Activated T-helper 17 cell treated with anti-CD3 and anti-CD28 coated beads, Interleukin-2, amount 50 U/mL, for 72 hours (primary cell): ENCODE results near the gene NDUFB6. TPM values are rescaled to one million over a fixed set of nuclear protein-coding genes. Genes with fewer than 3 reads are reported as not detected.
"Not testable (repeated sequence)": the region's sequence is repeated elsewhere in the genome, so short reads cannot be mapped to it uniquely, and the experiment has no call there.

Source experiments
- ATAC-seq: fragments of 150-1000 bp; cut with Tn5 transposase; replicated peaks from 2 replicates; pipeline ENCODE4 v1.10.0; 2021; ENCODE audit warnings: mild to moderate bottlenecking, moderate library complexity
- H3K27ac Mint-ChIP-seq: one replicate; pipeline ENCODE4 v1.8.0; 2022; ENCODE audit warnings: mixed read lengths
- H3K27me3 Mint-ChIP-seq: one replicate; pipeline ENCODE4 v1.8.0; 2022; ENCODE audit warnings: mixed read lengths
- H3K36me3 Mint-ChIP-seq: one replicate; pipeline ENCODE4 v1.8.0; 2022; ENCODE audit warnings: low read depth, mild to moderate bottlenecking, mixed read lengths
- H3K4me1 Mint-ChIP-seq: one replicate; pipeline ENCODE4 v1.8.0; 2022; ENCODE audit warnings: mixed read lengths
- H3K4me3 Mint-ChIP-seq: one replicate; pipeline ENCODE4 v1.8.0; 2022; ENCODE audit warnings: mild to moderate bottlenecking, mixed read lengths
- H3K9me3 Mint-ChIP-seq: one replicate; pipeline ENCODE4 v1.8.0; 2022; ENCODE audit warnings: mixed read lengths
- total RNA-seq, 2 donors: library from RNA; stranded (reverse); gene quantifications; one replicate each; pipeline ENCODE4 v1.2.3, GENCODE V29; 2022

NDUFB6 gene
- total RNA-seq: 10 to 100 TPM; 39.7 to 50.5 TPM

GRCh38 chr9:32572900-32573523, at the start of gene NDUFB6:
TSS of gene NDUFB6 (minus strand) at chr9:32573159. CDS start at chr9:32573060, 99 bp downstream.
- H3K36me3 Mint-ChIP-seq: peaks cover 32% of the 10 kb centered on the region
- ATAC-seq: peak; percentile 89
- peak within 1 kb of the TSS; percentile 99 for H3K27ac Mint-ChIP-seq
- H3K9me3 Mint-ChIP-seq: no peaks in the 10 kb centered on the region
- peak within 1 kb of the TSS; percentile 100 for H3K4me3 Mint-ChIP-seq
- H3K27me3 Mint-ChIP-seq: no peaks in the 10 kb centered on the region
- peaks cover 14% of the 10 kb centered on the region for H3K4me1 Mint-ChIP-seq

GRCh38 chr9:32618261-32618660, 45.3 kb upstream of the NDUFB6 start:
- Mint-ChIP-seq H3K9me3 (no peaks in the 10 kb centered on the region), H3K27ac (no peak overlapping the region), H3K27me3 (peaks cover 24% of the 10 kb centered on the region), H3K4me1 (no peaks in the 10 kb centered on the region), H3K36me3 (no peaks in the 10 kb centered on the region), H3K4me3 (no peak overlapping the region)
- ATAC-seq: no peak

- no peaks in the 10 kb centered on the region for H3K36me3 Mint-ChIP-seq
Observed at GRCh38 chr9:32606811-32607210, 33.9 kb upstream of the NDUFB6 start.

DNA sequence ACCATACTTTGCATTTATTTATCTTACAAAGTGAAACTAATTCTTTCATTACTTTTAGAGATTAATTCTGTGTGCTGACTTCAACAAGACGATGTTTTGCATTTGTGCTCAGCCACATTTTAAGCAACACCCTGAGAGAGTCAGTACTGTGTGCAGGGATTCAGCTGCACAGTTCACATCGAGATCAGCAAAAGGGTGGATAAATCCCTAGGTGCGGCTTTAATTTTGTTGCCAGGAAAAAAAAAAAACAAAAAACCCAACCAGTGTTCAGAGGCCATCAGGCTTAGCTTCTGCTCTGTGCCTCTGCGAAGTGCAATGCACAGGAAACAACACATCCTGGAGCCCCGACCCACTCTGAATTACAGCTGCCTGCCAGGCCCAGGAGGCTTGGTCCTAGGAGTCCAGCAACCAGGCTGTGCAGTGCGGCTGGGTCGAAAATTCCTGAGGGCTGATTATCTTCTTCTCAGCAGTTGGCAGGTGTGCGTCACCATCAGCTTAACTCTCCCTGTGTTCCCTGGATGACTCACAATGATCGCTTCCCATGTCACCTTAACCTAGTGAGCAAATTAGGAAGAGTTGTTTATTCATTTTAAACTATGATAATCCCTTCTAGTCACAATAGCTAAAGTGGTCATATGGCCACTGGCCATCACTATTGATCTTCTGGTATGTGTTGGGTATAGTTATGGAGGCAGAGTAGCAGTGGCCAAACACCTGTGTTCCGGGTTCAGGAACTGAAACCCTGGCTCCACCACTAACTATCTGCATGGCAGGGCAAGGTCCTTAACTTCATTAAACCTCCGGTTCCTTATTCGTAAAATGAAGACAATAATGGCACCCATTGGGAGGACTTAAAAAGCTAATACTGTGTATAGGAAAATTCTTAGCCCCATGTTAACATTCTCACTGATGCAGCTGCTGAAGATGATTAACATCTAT, 31.2 kb upstream of the NDUFB6 start:
- H3K27ac Mint-ChIP-seq: no peak overlapping the region
- H3K4me3 Mint-ChIP-seq: no peak overlapping the region
- H3K9me3 Mint-ChIP-seq: peaks cover 3% of the 10 kb centered on the region
- H3K4me1 Mint-ChIP-seq: no peaks in the 10 kb centered on the region
- peaks cover 7% of the 10 kb centered on the region for H3K27me3 Mint-ChIP-seq
- no peaks in the 10 kb centered on the region for H3K36me3 Mint-ChIP-seq
- ATAC-seq: no peak

More at GRCh38 chr9:32606811-32607210, 33.9 kb upstream of the NDUFB6 start:
- no peaks in the 10 kb centered on the region for H3K4me1 Mint-ChIP-seq
- no peak overlapping the region for H3K4me3 Mint-ChIP-seq
- no peak overlapping the region for H3K27ac Mint-ChIP-seq
- H3K9me3 Mint-ChIP-seq: peaks cover 3% of the 10 kb centered on the region
- no peak for ATAC-seq
- H3K27me3 Mint-ChIP-seq: peaks cover 4% of the 10 kb centered on the region

DNA sequence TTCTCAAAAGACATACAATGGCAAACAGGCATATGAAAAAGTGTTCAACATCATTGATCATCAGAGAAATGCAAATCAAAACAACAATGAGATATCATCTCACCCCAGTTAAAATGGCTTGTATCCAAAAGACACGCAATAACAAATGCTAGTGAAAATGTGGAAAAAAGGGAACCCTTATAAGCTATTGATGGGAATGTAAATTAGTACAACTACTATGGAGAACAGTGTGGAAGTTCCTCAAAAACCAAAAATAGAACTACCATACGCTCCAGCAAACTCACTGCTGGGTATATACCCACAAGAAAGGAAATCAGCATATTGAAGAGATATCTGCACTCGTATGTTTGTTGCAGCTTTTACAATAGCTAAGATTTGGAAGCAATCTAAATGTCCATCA, 26.1 kb upstream of the NDUFB6 start:
- not testable (repeated sequence) for H3K27me3 Mint-ChIP-seq, ATAC-seq, H3K36me3 Mint-ChIP-seq, H3K27ac Mint-ChIP-seq, H3K4me3 Mint-ChIP-seq, H3K9me3 Mint-ChIP-seq, H3K4me1 Mint-ChIP-seq

DNA sequence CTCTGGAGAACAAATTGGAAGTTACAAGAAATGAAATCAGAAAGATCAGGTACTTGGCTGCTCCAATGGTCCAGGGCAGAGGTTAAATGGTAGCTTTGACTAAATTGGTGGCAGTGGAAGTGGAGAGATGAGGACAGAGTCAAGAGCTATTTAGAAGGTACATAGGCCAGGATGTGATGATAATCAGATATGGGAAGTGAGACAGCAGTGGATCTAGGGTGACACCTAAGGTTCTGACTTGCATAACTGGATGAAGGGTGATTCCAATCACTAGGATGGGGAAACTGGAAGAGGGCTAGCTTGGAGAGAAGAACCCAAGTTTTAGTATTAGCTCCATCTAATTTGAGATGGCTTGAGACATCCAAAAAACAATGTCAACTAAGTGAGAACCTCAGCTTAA, 24.0 kb upstream of the NDUFB6 start:
- peaks cover 6% of the 10 kb centered on the region for H3K27me3 Mint-ChIP-seq
- H3K27ac Mint-ChIP-seq: no peak overlapping the region
- H3K4me3 Mint-ChIP-seq: no peak overlapping the region
- no peaks in the 10 kb centered on the region for H3K36me3 Mint-ChIP-seq
- H3K9me3 Mint-ChIP-seq: no peaks in the 10 kb centered on the region
- no peak for ATAC-seq
- no peaks in the 10 kb centered on the region for H3K4me1 Mint-ChIP-seq

DNA sequence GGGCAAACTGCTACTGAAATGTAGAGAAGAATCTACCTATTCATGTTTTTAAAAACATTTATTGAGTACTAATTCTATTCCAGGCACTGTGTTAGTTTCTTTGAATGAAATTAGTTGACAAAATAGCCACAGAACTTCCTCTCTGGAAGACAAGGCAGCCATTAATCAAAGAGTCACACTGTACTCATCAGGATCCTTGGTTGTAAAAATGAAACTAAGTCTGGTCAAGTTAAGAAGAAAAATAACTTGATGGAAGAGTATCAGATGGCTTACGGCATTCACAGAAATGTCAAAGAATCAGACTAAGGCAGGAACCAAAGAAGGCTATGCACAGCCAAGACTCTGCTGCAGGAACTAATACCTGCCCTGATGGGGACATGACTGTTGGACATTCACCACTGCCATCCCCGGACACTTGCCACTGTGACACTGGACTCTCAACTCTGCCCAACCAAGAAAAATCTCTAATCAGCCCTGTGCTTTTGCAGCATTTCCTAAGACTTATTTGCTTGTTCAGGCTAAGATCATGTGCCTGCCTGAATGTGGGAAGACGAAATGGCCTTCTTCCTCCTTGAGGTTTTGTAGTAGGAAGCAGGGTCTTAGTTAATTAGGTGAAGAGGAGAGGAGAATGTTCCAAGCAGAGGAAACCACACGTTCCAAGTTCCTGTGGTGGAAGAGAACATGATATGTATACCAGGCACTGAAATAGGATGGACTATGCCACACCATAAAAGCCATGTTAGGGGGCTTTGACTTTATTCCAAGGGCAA, 23.3 kb upstream of the NDUFB6 start:
- Mint-ChIP-seq H3K27ac (no peak overlapping the region), H3K36me3 (no peaks in the 10 kb centered on the region), H3K4me1 (no peaks in the 10 kb centered on the region), H3K9me3 (no peaks in the 10 kb centered on the region), H3K27me3 (peaks cover 8% of the 10 kb centered on the region), H3K4me3 (no peak overlapping the region)
- no peak for ATAC-seq

GRCh38 chr9:32590898-32591297, 17.9 kb upstream of the NDUFB6 start:
- H3K27me3 Mint-ChIP-seq: peaks cover 15% of the 10 kb centered on the region
- H3K36me3 Mint-ChIP-seq: no peaks in the 10 kb centered on the region
- no peaks in the 10 kb centered on the region for H3K9me3 Mint-ChIP-seq
- no peak overlapping the region for H3K27ac Mint-ChIP-seq
- no peaks in the 10 kb centered on the region for H3K4me1 Mint-ChIP-seq
- ATAC-seq: no peak
- no peak overlapping the region for H3K4me3 Mint-ChIP-seq

- no peak overlapping the region for H3K4me3 Mint-ChIP-seq
- no peak overlapping the region for H3K27ac Mint-ChIP-seq
- H3K9me3 Mint-ChIP-seq: no peaks in the 10 kb centered on the region
- peaks cover 19% of the 10 kb centered on the region for H3K27me3 Mint-ChIP-seq
- no peak for ATAC-seq
- no peaks in the 10 kb centered on the region for H3K4me1 Mint-ChIP-seq
- no peaks in the 10 kb centered on the region for H3K36me3 Mint-ChIP-seq
Observed at GRCh38 chr9:32590476-32590875, 17.5 kb upstream of the NDUFB6 start.

DNA sequence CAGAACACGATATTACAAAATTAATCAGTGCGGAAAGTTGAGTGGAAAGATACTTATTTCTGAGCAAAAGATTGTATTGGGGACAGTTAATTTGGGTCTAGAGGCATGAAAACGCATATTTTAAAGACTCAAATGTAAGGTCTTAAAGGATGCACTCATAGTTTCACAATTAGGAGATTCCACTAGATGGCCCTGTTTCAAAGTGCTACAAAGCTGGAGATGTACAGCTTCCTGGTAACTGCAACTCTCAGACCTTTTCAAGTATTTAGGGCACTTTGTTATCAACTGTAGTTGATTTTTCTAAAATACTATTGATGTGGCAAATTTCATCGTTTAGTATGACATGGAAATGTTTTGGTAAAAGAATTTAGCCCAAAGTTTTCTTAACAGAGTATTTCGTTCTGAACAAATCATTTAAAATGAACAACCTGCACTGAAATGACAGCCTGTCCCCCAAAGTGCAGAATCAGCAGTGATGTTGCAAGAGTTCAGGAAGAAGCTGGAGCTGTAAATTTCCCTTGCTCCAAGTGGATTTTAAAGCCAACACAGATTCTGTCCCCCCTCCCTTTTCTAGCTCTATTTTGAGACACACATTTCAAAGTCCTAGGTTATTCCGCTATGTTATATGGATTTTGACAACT, 16.2 kb upstream of the NDUFB6 start:
- no peak overlapping the region for H3K27ac Mint-ChIP-seq
- peaks cover 26% of the 10 kb centered on the region for H3K27me3 Mint-ChIP-seq
- H3K4me3 Mint-ChIP-seq: no peak overlapping the region
- no peak for ATAC-seq
- no peaks in the 10 kb centered on the region for H3K4me1 Mint-ChIP-seq
- H3K36me3 Mint-ChIP-seq: no peaks in the 10 kb centered on the region
- H3K9me3 Mint-ChIP-seq: no peaks in the 10 kb centered on the region

GRCh38 chr9:32587901-32588300, 14.9 kb upstream of the NDUFB6 start:
- ATAC-seq: peak; percentile 59

GRCh38 chr9:32584784-32585183, 11.8 kb upstream of the NDUFB6 start:
- H3K27ac Mint-ChIP-seq: no peak overlapping the region
- H3K4me1 Mint-ChIP-seq: no peaks in the 10 kb centered on the region
- no peak overlapping the region for H3K4me3 Mint-ChIP-seq
- no peaks in the 10 kb centered on the region for H3K36me3 Mint-ChIP-seq
- peaks cover 19% of the 10 kb centered on the region for H3K27me3 Mint-ChIP-seq
- H3K9me3 Mint-ChIP-seq: no peaks in the 10 kb centered on the region
- no peak for ATAC-seq

More at GRCh38 chr9:32587901-32588300, 14.9 kb upstream of the NDUFB6 start:
- Mint-ChIP-seq H3K9me3 (no peaks in the 10 kb centered on the region), H3K4me1 (no peaks in the 10 kb centered on the region), H3K27ac (no peak overlapping the region), H3K4me3 (no peak overlapping the region), H3K36me3 (no peaks in the 10 kb centered on the region), H3K27me3 (peaks cover 26% of the 10 kb centered on the region)

- Mint-ChIP-seq H3K27ac (no peak overlapping the region), H3K36me3 (no peaks in the 10 kb centered on the region), H3K9me3 (no peaks in the 10 kb centered on the region), H3K4me3 (no peak overlapping the region), H3K27me3 (peaks cover 16% of the 10 kb centered on the region), H3K4me1 (no peaks in the 10 kb centered on the region)
- ATAC-seq: peak; percentile 26
Observed at GRCh38 chr9:32581512-32582143, 8.7 kb upstream of the NDUFB6 start.
